Type B pancreatic cell (in vitro differentiated cells): Measurements from ENCODE around the gene FOCAD. TPM values are rescaled to one million over a fixed set of nuclear protein-coding genes. Genes with fewer than 3 reads are reported as not detected.

Experiments
- DNase-seq: peaks from one replicate; pipeline ENCODE4 v3.0.0; 2021; ENCODE audit warnings: mixed read lengths; ENCODE audit not compliant: unreplicated experiment; ENCODE audit errors: extremely low spot score
- H3K27ac Mint-ChIP-seq: 2 replicates; pipeline ENCODE4 v1.8.0; 2021; ENCODE audit warnings: mild to moderate bottlenecking, mixed read lengths
- H3K27me3 Mint-ChIP-seq: 2 replicates; pipeline ENCODE4 v1.8.0; 2021; ENCODE audit warnings: mixed read lengths
- H3K36me3 Mint-ChIP-seq: 2 replicates; pipeline ENCODE4 v1.8.0; 2021; ENCODE audit warnings: mixed read lengths
- H3K4me1 Mint-ChIP-seq: one replicate; pipeline ENCODE4 v1.8.0; 2021; ENCODE audit warnings: mixed read lengths; ENCODE audit not compliant: unreplicated experiment
- H3K4me3 Mint-ChIP-seq: 2 replicates; pipeline ENCODE4 v1.8.0; 2021; ENCODE audit warnings: mild to moderate bottlenecking, mixed read lengths
- H3K9me3 Mint-ChIP-seq: 2 replicates; pipeline ENCODE4 v1.8.0; 2021; ENCODE audit warnings: mixed read lengths
- total RNA-seq: library from RNA; stranded (reverse); gene quantifications from 2 replicates; pipeline ENCODE4 v1.2.1, GENCODE V29; 2021; ENCODE audit warnings: low replicate concordance
- TF ChIP-seq, protein P1 (sequence below): fragments of 200-600 bp; sonication (generic); conservative IDR thresholded peaks from 2 replicates; pipeline ENCODE4 v1.5.0; 2021; ENCODE audit warnings: antibody characterized with exemption, mild to moderate bottlenecking

FOCAD gene
- total RNA-seq, 1 donor from 2014 or later = 51.0 TPM

- Mint-ChIP-seq H3K4me1 (peaks cover 16% of the 10 kb centered on the region), H3K9me3 (no peaks in the 10 kb centered on the region), H3K27ac (no peak overlapping the region)
Observed at GRCh38 chr9:20725675-20726074, 41.6 kb downstream of the FOCAD start.

DNA sequence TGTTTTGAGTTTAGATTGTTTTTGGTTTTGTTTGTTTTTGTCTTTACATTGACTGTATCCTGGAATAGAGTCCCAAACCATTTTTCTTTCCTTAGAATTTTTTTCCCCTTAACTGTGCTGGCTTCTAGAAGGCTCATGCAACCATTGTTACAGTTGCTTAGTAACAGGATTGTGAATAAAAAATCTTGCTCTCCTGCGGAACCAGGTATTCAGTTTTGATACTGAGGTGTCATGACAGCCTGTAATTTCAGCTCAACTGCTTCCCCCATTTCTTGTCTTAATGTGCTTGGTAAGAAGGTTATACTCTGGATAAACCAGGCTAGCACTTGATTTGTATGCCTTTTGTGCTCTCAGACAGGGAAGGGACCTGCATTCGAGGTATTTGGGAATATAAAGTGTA is 42.1 kb downstream of the FOCAD start:
- no peak for DNase-seq
- Mint-ChIP-seq H3K4me1 (peaks cover 16% of the 10 kb centered on the region), H3K27me3 (no peaks in the 10 kb centered on the region), H3K27ac (no peak overlapping the region), H3K9me3 (no peaks in the 10 kb centered on the region), H3K4me3 (no peak overlapping the region), H3K36me3 (peaks cover 21% of the 10 kb centered on the region)
- TF ChIP-seq, protein P1, sequence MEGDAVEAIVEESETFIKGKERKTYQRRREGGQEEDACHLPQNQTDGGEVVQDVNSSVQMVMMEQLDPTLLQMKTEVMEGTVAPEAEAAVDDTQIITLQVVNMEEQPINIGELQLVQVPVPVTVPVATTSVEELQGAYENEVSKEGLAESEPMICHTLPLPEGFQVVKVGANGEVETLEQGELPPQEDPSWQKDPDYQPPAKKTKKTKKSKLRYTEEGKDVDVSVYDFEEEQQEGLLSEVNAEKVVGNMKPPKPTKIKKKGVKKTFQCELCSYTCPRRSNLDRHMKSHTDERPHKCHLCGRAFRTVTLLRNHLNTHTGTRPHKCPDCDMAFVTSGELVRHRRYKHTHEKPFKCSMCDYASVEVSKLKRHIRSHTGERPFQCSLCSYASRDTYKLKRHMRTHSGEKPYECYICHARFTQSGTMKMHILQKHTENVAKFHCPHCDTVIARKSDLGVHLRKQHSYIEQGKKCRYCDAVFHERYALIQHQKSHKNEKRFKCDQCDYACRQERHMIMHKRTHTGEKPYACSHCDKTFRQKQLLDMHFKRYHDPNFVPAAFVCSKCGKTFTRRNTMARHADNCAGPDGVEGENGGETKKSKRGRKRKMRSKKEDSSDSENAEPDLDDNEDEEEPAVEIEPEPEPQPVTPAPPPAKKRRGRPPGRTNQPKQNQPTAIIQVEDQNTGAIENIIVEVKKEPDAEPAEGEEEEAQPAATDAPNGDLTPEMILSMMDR = no peak

More at GRCh38 chr9:20725675-20726074, 41.6 kb downstream of the FOCAD start:
- DNase-seq = no peak
- TF ChIP-seq, protein P1 = no peak
- Mint-ChIP-seq H3K27me3 (no peaks in the 10 kb centered on the region), H3K36me3 (peaks cover 23% of the 10 kb centered on the region), H3K4me3 (no peak overlapping the region)

DNA sequence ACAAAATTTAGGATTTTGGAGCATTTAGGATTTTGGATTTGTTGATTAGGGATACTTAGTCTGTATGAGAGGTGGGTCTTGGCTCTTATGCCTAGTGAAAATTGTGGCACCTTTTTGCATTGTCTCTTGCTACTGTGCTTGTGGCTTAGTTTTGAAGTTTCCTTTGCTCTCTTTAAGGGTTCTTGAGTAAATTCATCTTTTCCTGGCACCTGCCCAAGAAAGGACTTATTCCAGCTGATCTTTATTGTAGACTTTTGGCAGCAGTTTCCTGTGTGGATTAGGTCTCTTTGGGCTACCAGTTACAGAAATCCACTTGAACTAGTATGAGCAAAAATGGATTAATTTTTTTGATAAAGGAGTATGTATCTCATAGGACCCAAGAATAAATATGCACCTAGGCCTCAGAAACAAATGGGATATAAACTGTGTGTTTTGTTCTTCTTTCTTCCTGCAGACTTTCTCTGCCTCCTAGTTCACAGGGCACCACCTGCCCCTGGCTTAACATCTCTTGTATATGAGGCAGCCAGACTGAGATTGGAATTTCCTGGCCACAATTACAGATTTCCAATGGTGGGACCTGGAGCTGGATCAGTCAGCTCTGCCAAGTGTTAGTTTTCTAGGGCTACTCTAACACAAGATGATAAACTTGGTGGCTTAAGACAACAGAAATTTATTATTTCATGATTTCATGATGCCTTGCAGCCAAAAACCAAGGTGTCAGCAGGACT is 44.6 kb downstream of the FOCAD start:
- TF ChIP-seq, protein P1 = no peak

GRCh38 chr9:20729523-20729922 is 45.5 kb downstream of the FOCAD start:
- Mint-ChIP-seq H3K4me3 (no peak overlapping the region), H3K4me1 (peaks cover 16% of the 10 kb centered on the region), H3K27me3 (no peaks in the 10 kb centered on the region), H3K27ac (no peak overlapping the region), H3K36me3 (peaks cover 20% of the 10 kb centered on the region), H3K9me3 (no peaks in the 10 kb centered on the region)
- TF ChIP-seq, protein P1 = no peak
- no peak for DNase-seq

More for the DNA sequence above, 44.6 kb downstream of the FOCAD start:
- H3K4me3 Mint-ChIP-seq = no peak overlapping the region
- H3K27me3 Mint-ChIP-seq = no peaks in the 10 kb centered on the region
- no peak for DNase-seq
- no peaks in the 10 kb centered on the region for H3K9me3 Mint-ChIP-seq
- H3K36me3 Mint-ChIP-seq = peaks cover 23% of the 10 kb centered on the region
- no peak overlapping the region for H3K27ac Mint-ChIP-seq
- peaks cover 16% of the 10 kb centered on the region for H3K4me1 Mint-ChIP-seq

- Mint-ChIP-seq H3K27me3 (no peaks in the 10 kb centered on the region), H3K9me3 (no peaks in the 10 kb centered on the region), H3K27ac (no peak overlapping the region), H3K4me1 (no peaks in the 10 kb centered on the region), H3K36me3 (peaks cover 14% of the 10 kb centered on the region), H3K4me3 (no peak overlapping the region)
- TF ChIP-seq, protein P1 = no peak
- no peak for DNase-seq
Observed at GRCh38 chr9:20732118-20732517, 48.1 kb downstream of the FOCAD start.
